NCI-H2171 (cell line): ENCODE measurements around the gene FUBP3.

ENCODE experiments used
- DNase-seq: peaks from one replicate; lab custom pipeline; 2025; lab: John Stamatoyannopoulos, UW

The FUBP3 gene

DNA sequence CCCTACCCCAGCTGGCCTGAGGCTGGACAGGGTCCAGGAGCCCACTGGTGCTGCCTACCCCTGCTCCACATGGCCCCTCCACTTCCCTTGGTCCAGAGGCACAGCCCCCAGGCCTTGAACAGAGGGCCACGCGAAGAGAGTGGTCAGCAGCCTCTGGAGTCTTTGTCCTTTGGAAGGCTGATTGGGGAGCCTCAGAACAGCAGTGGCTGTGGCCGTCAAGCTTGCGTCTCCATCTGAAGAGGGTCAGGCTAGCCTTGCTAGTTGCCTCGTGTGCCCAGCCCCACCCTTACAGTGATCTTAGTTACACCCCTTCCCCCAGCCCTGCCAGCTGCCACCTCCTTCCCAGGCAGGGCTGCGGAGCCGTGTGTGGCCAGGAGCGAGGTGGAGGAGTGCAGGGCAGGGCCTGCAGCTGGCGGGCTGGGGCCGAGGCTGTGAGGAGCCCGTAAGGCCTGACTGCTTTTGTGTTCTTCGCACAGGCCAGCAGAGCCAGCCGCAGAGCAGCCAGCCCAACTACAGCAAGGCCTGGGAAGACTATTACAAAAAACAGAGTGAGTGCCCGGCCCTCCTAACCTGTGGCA, 54.9 kb downstream of the FUBP3 start:
- peak; percentile 75 for DNase-seq

- peak; percentile 89 for DNase-seq
These were observed 55.4 kb downstream of the FUBP3 start for GRCh38 chr9:130634801-130635200.

- no peak for DNase-seq
These were observed 55.9 kb downstream of the FUBP3 start for GRCh38 chr9:130635306-130635705.

- DNase-seq = no peak
These were observed 56.6 kb downstream of the FUBP3 start for GRCh38 chr9:130635721-130636647.

- DNase-seq = no peak
These were observed 57.3 kb downstream of the FUBP3 start for GRCh38 chr9:130636648-130637020.

GRCh38 chr9:130638284-130639123, 59.1 kb downstream of the FUBP3 start:
- no peak for DNase-seq

- DNase-seq = no peak
These were observed 59.9 kb downstream of the FUBP3 start for GRCh38 chr9:130639124-130639765.

- no peak for DNase-seq
These were observed 60.6 kb downstream of the FUBP3 start for GRCh38 chr9:130639866-130640555.

DNA sequence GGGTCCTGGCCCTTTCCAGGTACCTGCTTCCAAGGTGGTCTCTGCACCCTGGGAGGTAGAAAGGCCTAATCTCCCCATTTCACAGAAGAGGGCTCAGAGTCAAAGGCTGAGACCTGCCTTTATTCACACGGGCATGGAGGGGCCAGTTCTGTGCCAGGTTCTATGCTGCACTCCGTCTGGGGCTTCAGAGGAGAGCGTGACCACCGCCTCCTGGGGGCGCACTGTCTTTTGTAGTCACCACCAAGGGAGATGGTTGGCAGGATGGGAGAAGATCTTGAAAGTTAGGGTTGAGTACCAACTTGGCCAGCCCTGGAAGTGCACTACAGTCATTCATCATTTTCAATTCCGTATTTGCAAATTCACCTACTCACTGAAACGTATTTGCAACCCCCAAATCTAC, 61.3 kb downstream of the FUBP3 start:
- no peak for DNase-seq

DNA sequence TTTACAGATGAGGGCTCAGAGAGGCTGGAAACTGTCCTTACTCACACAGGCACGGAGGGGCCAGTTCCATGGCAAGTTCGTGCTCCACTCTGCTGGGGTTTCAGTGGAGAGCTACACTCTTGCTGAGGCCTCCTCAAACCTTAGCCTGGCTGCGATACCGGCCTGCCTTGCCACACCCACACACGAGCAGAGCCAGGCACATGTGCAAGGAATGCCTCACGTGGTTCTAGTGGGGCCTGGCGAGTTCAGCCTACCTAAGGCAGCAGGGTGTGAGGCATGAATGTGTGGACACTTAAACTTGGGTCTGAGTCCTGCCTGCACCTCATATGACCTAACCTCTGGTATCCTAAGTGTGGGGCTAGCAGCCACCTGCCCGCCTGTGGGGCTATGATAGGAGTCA, 63.5 kb downstream of the FUBP3 start:
- DNase-seq = no peak

- DNase-seq = no peak
These were observed 71.8 kb downstream of the FUBP3 start for GRCh38 chr9:130651221-130651620.

DNA sequence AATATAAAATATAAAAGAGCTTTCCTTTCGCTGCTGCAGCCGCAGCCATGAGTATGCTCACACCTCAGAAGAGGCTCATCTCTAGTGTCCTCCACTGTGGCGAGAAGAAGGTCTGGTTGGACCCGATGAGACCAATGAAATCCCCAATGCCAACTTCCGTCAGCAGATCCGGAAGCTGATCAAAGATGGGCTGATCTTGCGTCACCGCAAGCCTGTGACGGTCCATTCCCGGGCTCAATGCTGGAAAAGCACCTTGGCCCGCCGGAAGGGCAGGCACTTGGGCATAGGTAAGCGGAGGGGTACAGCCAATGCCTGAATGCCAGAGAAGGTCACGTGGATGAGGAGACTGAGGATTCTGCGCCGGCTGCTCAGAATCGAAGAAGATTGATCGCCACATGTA, 72.4 kb downstream of the FUBP3 start:
- DNase-seq = no peak

DNA sequence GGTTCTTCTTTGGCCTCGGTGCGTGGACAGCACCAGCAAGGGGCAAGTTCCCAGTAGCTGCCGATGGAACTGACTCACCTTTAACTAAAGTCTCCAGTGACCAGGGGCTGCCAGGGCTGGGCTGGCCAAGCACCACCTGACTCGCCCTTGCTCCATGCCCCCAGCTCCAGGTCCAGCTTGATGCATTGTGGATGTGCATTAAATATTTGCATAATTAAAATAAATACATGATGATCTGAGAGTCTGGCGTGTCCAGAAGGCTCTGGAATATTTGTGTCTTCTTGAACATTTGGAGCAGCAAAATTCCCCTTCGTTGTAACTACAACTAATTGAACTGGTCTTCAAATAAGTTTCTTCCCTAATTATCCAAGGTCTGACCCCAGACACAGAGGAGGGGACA, 75.5 kb downstream of the FUBP3 start:
- no peak for DNase-seq

DNA sequence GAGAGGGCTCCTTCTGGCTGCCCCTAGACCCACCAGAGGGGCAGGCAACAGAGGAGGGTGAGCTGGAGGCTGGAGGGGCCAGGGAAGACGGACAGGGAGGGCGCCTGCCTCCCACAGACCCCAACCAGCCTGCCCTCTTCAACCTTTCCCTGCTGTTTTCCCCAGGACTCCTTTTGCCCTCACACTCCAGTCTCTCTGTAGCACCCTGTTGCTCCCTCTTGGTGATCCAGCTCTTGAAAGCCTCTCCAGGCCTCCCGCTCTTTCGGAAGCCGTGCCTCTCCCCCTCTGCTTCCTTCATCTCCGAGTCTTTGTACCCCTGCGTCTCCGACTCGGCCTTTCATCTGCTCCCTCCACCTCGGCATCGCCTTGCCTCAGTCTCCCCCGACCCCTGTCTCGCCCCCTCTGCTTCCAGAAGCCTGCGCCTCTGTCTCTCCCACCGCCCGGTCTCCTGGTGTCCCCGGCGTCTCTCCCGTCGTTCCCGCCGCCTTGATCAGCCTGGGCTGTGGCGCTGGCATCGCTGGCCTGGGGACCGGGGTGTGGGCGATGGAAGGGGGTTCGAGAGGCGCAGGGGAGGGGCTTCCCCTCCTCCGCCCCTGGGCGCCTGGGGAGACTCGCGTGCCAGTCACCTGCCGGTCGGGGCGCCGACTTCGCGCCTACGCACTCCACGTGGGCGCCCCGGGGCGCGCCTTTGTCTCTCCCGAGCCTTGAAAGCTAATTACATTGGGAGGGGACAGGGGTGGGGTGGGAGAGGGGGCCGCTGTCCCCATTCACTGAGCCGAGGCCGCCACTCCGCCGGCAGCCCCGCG, 79.7 kb downstream of the FUBP3 start:
- DNase-seq = no peak

- DNase-seq = peak; percentile 56
These were observed 80.4 kb downstream of the FUBP3 start for GRCh38 chr9:130659699-130660248.

DNA sequence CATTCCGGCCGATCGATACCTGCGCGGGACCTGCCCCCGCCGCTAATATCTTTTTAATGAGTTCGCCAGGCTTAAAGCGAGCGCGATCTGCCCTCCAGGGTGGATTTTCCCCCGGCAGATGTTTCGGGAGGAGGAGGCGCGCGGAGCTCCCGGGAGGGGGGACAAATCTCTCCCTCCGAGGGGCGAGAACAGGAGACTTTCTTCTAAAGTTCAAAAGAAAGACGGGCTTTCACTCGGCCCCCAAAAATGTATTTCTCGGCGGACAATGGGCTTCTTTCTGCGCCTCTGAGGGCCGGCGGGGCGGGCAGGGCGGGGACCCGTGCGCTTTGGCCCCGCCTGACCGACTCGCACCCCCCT, 80.9 kb downstream of the FUBP3 start:
- DNase-seq = no peak

- no peak for DNase-seq
These were observed 81.5 kb downstream of the FUBP3 start for GRCh38 chr9:130660683-130661450.

- no peak for DNase-seq
These were observed 82.2 kb downstream of the FUBP3 start for GRCh38 chr9:130661451-130662098.
